ENCODE results near the gene UBL4B.

- no peak for TF ChIP-seq POLR2A (IDR thresholded peaks at IDR 0.05; ENCODE audit: low read depth, low read length)
- no peak for TF ChIP-seq POLR2AphosphoS5 (IDR thresholded peaks at IDR 0.05; ENCODE audit: low read depth, low read length)
These were observed 38.1 kb upstream of the UBL4B start for GRCh38 chr1:110074166-110074565.
